ENCODE results near the gene MRPS2. TPM values are rescaled to one million over a fixed set of nuclear protein-coding genes. Genes with fewer than 3 reads are reported as not detected.
A peak's percentile ranks its signal among the peaks of the same experiment; 100 is the strongest.
"Not testable (repeated sequence)": the region's sequence is repeated elsewhere in the genome, so short reads cannot be mapped to it uniquely, and the experiment has no call there.

The MRPS2 gene
- total RNA-seq, 1 experiment from 2014 or later, result 62.4 TPM

DNA sequence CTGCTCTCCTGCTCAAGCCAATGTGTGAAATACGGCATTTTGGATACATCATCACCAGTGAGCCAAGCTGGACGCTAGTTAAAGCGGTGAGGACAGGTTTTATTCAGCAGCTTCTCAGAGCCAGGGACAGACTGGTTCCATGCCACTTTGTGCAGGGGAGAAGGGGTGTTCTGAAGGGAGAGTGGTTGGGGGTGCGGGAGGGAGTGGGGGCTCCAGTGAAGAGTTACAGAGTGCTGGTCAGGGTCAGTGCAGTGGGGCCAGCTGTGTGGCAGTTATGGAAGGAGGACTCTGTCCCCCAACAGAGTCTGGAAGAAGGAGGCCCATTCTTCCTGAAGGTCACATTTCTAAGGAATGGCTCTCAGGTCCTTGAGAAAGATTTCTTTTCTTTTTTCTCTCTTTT, 34.3 kb downstream of the MRPS2 start:
- H3K4me1 ChIP-seq (ENCODE audit: insufficient read depth, low read length); H3F3A ChIP-seq (ENCODE audit: low read length, unreplicated experiment); H3K9ac ChIP-seq (ENCODE audit: low read length); DNase-seq; BruUV-seq (replicated peaks); intact Hi-C loops (cut with micrococcal nuclease); H3K79me2 ChIP-seq (ENCODE audit: low read length); ATAC-seq; H3K36me3 ChIP-seq (ENCODE audit: low read depth, low read length); H3K27ac ChIP-seq (ENCODE audit: low read length); CTCF ChIA-PET; H3K9me3 ChIP-seq (ENCODE audit: low read length); H3K4me2 ChIP-seq (ENCODE audit: low read length); H2AFZ ChIP-seq (ENCODE audit: low read length); POLR2A ChIA-PET (ENCODE audit: unreplicated experiment); H4K20me1 ChIP-seq (ENCODE audit: low read length); H3K4me3 ChIP-seq (ENCODE audit: low read length); H3K9me2 ChIP-seq (replicated peaks; ENCODE audit: low read length): not testable (repeated sequence)
- H3K27me3 ChIP-seq (ENCODE audit: low read length), result peaks cover 19% of the 10 kb centered on the region

DNA sequence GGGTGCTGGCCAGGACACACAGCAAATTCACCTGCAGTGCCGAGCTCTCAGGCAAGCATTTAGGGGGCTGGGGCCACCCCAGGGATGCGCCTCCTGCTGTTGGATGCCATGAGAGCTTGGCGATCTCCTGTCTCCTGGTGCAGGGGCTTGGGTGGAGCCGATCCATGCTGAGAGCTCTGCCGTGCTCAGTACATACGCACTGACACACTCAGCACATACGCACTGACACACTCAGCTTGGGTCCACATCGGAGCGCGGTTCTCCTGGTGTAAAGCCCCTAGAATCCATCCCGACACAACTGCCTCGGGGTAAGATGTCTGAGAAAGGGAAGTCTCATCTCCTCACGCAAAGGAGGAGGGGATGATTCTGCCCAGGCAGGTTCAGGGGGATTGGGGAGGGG, 35.1 kb downstream of the MRPS2 start:
- H3K27ac ChIP-seq (ENCODE audit: low read length); DNase-seq; H3K79me2 ChIP-seq (ENCODE audit: low read length); H3F3A ChIP-seq (ENCODE audit: low read length, unreplicated experiment); H3K36me3 ChIP-seq (ENCODE audit: low read depth, low read length); H3K4me1 ChIP-seq (ENCODE audit: insufficient read depth, low read length); H4K20me1 ChIP-seq (ENCODE audit: low read length); H3K4me2 ChIP-seq (ENCODE audit: low read length); H3K9me2 ChIP-seq (replicated peaks; ENCODE audit: low read length); intact Hi-C loops (cut with micrococcal nuclease); ATAC-seq; POLR2A ChIA-PET (ENCODE audit: unreplicated experiment); CTCF ChIA-PET; H2AFZ ChIP-seq (ENCODE audit: low read length); H3K9ac ChIP-seq (ENCODE audit: low read length); H3K9me3 ChIP-seq (ENCODE audit: low read length); BruUV-seq (replicated peaks); H3K4me3 ChIP-seq (ENCODE audit: low read length): not testable (repeated sequence)
- peaks cover 19% of the 10 kb centered on the region for H3K27me3 ChIP-seq (ENCODE audit: low read length)

DNA sequence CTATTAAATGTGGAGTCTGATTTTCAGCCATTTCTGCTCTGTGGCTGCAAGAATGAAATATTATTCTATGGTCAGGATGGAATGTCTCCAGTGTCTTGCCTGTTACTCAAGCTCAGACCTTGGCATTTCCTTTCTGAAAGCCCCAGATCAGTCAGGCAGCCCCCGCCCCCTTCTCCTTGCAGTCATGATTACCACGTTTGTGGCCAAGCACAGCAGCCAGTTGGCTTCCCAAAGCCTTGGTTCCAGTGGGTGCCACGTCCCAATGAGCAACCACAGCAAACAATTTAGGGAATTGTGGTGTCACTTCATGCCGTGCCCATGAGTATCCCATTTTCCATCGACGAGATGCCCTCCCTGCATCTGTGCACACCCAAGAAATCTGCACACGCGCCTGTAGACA, 35.7 kb downstream of the MRPS2 start:
- no TSS peak for BruUV-seq (replicated peaks)
- TF ChIP-seq EZH2phosphoT487 (IDR thresholded peaks at IDR 0.05; ENCODE audit: borderline replicate concordance, low read length) (no peak), EZH2 (IDR thresholded peaks at IDR 0.05; ENCODE audit: low read length, unreplicated experiment) (no peak)
- TF ChIP-seq, protein P1, sequence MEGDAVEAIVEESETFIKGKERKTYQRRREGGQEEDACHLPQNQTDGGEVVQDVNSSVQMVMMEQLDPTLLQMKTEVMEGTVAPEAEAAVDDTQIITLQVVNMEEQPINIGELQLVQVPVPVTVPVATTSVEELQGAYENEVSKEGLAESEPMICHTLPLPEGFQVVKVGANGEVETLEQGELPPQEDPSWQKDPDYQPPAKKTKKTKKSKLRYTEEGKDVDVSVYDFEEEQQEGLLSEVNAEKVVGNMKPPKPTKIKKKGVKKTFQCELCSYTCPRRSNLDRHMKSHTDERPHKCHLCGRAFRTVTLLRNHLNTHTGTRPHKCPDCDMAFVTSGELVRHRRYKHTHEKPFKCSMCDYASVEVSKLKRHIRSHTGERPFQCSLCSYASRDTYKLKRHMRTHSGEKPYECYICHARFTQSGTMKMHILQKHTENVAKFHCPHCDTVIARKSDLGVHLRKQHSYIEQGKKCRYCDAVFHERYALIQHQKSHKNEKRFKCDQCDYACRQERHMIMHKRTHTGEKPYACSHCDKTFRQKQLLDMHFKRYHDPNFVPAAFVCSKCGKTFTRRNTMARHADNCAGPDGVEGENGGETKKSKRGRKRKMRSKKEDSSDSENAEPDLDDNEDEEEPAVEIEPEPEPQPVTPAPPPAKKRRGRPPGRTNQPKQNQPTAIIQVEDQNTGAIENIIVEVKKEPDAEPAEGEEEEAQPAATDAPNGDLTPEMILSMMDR (conservative IDR thresholded peaks at IDR 0.05; ENCODE audit: low read depth, low read length), result no peak
- ATAC-seq, result no peak
- Histone ChIP-seq H3K9me3 (ENCODE audit: low read length) (no peaks in the 10 kb centered on the region), H3K4me3 (ENCODE audit: low read length) (no peak overlapping the region), H3K9ac (ENCODE audit: low read length) (no peak overlapping the region), H3K4me2 (ENCODE audit: low read length) (no peak overlapping the region), H4K20me1 (ENCODE audit: low read length) (no peaks in the 10 kb centered on the region), H3K4me1 (ENCODE audit: insufficient read depth, low read length) (no peaks in the 10 kb centered on the region), H3K36me3 (ENCODE audit: low read depth, low read length) (no peaks in the 10 kb centered on the region), H3K27me3 (ENCODE audit: low read length) (peaks cover 19% of the 10 kb centered on the region), H3K9me2 (replicated peaks; ENCODE audit: low read length) (no peaks in the 10 kb centered on the region), H3K79me2 (ENCODE audit: low read length) (no peaks in the 10 kb centered on the region), H3K27ac (ENCODE audit: low read length) (no peak overlapping the region), H2AFZ (ENCODE audit: low read length) (no peak overlapping the region), H3F3A (ENCODE audit: low read length, unreplicated experiment) (no peaks in the 10 kb centered on the region)
- intact Hi-C loops (cut with micrococcal nuclease), result no loop called here
- DNase-seq, result no peak
- POLR2A ChIA-PET (ENCODE audit: unreplicated experiment), result no interaction called here
- CTCF ChIA-PET, result no interaction called here

DNA sequence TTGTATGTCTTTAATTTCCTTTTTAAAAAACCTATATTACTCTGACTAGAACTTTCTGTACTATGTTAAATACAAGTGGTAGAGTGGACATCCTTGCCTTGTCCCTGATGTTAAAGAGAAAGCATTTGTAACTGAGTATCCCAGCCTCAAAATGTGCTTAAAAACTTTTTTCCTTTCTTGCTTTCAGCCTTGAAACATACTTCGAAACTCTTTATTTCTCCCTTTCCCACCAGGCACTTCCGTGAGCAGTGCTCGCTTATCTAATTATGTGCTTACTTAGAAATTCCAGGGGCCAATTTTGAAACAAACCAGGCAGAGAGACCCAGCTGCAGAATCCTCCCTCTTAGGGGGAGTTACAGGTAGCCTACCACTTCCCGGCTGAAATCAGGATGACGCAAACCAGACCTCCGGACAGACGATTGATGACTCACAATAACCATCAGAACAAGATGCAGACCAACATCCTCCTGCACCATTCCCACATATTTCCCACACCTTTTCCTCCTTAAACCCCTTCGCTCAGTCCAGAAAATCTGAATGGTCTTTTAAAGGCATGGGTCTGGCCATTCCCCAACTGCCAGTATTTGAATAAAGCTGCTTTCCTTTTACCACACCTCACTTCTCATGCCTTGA, 42.9 kb downstream of the MRPS2 start:
- H3F3A ChIP-seq (ENCODE audit: low read length, unreplicated experiment); H3K4me1 ChIP-seq (ENCODE audit: insufficient read depth, low read length); POLR2A ChIA-PET (ENCODE audit: unreplicated experiment); H3K9ac ChIP-seq (ENCODE audit: low read length); H4K20me1 ChIP-seq (ENCODE audit: low read length); H3K79me2 ChIP-seq (ENCODE audit: low read length); H3K4me3 ChIP-seq (ENCODE audit: low read length); H2AFZ ChIP-seq (ENCODE audit: low read length); H3K9me3 ChIP-seq (ENCODE audit: low read length); ATAC-seq; intact Hi-C loops (cut with micrococcal nuclease); BruUV-seq (replicated peaks); CTCF ChIA-PET; H3K9me2 ChIP-seq (replicated peaks; ENCODE audit: low read length); H3K27ac ChIP-seq (ENCODE audit: low read length); H3K36me3 ChIP-seq (ENCODE audit: low read depth, low read length): not testable (repeated sequence)
- Histone ChIP-seq H3K27me3 (ENCODE audit: low read length) (peaks cover 11% of the 10 kb centered on the region), H3K4me2 (ENCODE audit: low read length) (0 out of 2 replicates have a peak overlapping the region, but pooled peaks have one; percentile 19)
- DNase-seq, result peak; percentile 41
